Fibroblast of skin of back (primary cell): ENCODE measurements around the gene SSR2. TPM values are rescaled to one million over a fixed set of nuclear protein-coding genes. Genes with fewer than 3 reads are reported as not detected.

Experiments used
- DNase-seq: peaks from one replicate; pipeline ENCODE4 v3.0.0-alpha.2; 2013
- polyA plus RNA-seq, 2 experiments: library from polyadenylated mRNA; unstranded; fragments of 120-200 nt; gene quantifications; one replicate each; pipeline ENCODE4 v1.2.1, GENCODE V29; 2013; ENCODE audit not compliant: insufficient read length in 2 of 2

SSR2 gene
- polyA plus RNA-seq (2013, experiment 1 of 2; ENCODE audit: insufficient read length), result 342 TPM
- polyA plus RNA-seq (2013, experiment 2 of 2; ENCODE audit: insufficient read length), result 274 TPM

DNA sequence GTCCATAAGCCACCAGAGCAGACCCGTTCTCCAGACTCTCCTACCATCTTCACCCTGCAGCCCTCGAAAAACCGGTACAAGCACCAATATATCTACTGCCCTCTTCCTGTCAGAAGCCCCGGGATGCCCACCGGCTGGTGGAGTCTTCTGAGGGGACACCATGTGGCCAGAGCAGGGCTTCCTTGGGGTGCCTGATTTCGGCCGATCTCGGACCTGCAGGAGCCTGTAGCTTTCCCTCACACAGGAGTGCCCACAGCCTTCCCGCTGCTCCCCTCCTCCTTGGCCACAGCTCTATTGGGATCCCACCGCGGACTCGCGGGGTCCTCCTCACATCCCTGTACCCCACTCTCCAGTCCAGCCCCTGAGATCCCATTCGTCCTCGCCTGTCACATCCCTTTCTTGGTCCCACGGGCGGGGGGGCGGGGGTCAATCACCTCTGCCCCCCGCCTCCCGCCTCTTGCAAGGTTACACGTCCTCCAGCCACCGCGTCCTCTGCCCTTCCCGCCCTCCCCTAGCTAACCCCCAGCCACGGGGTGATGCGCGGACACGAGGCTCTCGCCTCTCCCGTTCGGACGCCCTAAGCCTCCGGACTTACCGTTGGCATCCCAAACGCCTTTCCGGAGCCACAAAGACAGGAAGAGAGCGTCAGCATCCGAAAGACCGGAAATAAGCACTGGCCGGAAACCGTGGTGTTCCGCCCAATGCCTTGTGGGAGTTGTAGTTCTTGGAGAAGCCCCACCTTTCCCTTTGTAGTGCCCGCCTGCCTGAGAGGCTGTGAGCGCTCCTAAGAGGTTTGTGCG lies at the start of gene SSR2:
SSR2 (minus strand) TSS at position 659 of the 800 bp plus-strand sequence. CDS start 784 bp downstream, outside the sequence.
- peak; percentile 93 for DNase-seq

DNA sequence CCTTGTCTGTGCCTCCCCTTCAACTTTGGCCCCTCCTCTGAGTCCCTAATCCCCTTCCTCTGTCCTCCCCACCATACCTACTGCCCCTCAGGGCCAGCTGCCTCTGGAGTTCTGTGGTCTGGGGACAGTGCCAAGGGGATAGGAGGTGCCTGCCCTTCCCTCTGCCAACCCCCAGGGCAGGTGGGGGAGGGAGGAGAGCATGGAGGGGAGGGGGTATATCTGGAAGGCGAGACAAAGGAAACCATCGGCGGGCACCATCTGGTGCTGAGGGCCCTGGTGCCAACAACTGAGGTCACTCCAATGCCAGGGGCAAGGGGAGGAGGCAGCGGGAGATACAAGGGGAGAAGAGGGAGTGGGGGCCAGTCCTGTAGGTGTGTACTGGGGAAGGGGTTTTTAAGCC lies 49.8 kb upstream of the SSR2 start:
- DNase-seq, result no peak

DNA sequence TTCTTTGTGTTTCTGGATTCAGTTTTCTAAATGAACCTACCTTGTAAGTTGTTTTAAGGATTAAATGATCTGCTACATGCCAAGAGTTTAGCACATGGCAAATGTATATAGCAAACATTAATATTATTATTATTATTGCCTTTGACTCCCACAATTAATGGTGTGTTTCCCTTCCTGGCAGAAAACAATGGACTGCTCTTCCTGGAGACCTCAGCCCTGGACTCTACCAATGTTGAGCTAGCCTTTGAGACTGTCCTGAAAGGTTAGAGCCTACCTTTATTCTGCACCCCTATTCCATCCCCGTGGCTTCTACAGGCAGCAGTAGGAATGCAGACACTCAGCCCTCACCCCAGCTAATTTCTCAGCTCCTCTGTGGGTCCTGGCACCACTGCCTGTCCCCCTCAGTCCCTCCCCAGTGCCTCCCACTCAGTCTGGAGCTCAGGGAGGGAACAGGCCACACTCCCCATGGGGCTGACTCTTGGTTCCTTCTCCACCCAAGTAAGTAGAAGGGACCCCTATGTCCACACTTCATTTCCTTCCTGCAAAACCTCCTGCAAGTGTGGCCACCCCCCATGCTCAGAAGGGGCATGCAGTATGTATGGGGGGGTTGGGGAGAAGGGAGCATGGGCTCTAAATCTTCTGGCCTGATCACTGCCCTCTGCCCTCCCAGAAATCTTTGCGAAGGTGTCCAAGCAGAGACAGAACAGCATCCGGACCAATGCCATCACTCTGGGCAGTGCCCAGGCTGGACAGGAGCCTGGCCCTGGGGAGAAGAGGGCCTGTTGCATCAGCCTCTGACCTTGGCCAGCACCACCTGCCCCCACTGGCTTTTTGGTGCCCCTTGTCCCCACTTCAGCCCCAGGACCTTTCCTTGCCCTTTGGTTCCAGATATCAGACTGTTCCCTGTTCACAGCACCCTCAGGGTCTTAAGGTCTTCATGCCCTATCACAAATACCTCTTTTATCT lies 49.0 kb upstream of the SSR2 start:
- no peak for DNase-seq

DNA sequence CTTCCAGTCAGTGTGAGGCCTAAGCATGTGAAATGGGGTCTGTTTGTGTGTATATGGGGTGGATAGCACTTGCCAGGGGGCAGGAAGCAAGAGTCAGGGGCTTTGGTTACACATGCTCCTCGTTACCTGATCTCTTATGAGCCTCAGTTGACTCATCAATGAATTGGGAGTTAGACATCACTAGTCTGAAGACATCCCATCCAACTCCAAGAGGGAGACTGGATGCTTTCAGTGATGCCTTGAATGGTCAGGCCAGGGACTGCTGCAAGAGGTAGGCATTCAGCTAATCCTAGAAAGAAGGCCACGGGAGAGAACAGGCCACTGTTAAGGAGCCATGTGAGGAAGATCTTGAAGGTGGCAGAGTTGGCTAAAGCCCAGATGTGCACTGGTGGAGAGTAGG lies 46.5 kb upstream of the SSR2 start:
- no peak for DNase-seq

DNA sequence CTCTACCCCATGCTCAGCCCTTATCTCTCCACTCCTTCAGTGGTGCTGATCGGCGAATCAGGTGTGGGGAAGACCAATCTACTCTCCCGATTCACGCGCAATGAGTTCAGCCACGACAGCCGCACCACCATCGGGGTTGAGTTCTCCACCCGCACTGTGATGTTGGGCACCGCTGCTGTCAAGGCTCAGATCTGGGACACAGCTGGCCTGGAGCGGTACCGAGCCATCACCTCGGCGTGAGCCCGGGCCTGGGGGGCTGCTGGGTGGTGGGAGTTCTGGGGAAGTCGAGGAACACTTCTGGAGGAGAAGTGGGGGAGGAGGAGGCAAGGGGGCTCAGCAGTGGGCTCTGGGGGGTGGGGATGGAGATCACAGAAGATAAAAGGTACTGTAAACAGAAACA lies 45.1 kb upstream of the SSR2 start:
- DNase-seq, result no peak

DNA sequence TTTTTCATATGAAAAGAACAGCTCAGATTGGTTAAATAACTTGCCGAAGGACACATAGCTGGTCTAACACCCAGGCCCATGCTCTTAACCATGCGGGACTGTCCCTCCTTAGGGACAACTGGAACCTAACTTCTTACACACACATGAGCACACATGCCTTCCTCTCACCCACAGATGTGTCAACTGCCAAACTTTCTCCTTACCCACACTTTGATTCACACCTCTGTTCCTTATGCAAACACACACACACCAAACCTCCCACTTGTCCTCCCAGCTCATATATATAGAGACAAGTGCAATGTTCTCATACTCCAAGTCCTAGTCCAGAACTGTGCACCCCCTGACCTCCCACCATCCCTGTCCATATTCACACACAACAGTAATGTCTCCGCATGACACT lies 44.5 kb upstream of the SSR2 start:
- no peak for DNase-seq

DNA sequence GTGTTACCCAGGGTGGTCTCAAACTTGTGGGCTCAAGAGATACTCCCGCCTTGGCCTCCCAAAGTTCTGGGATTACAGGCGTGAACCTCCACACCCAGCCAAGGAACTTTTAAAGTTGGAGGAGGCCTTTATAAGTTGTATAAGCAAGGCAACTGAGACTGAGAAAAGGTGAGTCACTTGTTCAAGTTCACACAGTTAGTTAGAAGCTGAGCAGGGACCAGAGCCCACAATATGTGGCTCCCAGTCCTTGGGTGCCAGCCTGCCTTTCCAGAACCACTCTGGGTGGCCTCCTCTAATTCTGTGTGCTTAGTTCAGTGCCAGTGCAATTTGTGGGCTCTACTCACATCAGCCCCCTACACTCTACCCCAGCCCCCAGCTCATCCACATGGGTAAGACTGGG lies 43.9 kb upstream of the SSR2 start:
- no peak for DNase-seq

DNA sequence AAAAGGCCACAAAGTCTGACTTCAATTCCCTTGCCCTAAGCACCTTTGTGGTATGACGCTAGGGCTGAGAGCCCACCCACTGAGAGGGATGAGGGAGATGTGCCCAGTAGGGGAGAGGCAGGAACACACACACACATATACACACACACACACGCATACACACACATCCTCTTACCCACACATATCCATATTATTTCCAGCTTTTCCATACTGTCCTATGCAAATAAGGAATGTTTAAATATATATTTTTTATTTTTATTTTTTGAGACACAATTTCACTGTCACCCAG lies 43.2 kb upstream of the SSR2 start:
- no peak for DNase-seq

DNA sequence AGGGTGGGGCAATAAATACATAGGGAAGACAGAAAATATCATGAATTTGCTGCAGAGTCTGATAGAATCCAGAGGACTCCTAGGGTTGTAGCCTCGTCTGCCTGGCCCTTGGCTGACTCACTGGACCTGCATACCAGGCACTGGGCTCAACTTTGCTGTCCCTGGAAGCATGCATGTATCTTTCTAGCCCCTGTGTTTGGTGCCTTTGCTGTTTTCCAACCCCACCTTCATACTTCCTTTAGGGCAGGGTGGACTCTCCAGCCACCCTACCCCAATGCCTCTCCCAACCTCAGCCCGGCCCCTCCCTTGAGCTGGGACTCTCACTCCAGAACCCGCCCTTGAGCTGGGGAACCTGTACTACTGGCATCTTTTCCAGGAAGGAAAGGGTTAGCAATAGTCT lies 41.4 kb upstream of the SSR2 start:
- DNase-seq, result peak; percentile 34

DNA sequence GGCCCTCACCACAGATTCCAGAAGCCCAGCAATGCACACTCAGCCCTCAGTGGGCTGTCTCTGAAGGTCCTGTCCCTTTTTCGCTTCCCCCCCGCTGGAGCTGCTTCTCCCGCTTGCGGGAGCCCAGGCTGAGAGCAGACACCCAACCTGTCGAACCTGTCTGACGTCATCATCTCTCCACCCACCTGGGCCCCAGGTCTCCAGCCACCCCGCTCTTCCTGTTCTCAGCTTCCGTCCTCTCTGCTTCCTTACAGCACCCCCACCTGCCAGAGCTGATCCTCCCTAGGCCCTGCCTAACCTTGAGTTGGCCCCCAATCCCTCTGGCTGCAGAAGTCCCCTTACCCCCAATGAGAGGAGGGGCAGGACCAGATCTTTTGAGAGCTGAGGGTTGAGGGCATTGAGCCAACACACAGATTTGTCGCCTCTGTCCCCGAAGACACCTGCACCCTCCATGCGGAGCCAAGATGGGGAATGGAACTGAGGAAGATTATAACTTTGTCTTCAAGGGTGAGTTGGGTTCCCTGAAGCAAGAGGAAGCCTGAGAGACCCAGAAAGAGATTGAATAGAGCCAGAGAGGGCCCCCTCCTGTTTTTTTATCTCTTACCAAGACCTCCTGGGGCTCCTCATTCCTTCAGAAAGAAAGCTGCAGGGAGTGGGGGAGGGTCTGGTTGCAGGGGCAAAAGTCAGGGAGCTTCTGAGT lies 40.3 kb upstream of the SSR2 start, which contains the start of gene RAB25:
RAB25 (plus strand) TSS at position 224 of the 700 bp plus-strand sequence; CDS start at position 465, 241 bp downstream.
- no peak for DNase-seq

DNA sequence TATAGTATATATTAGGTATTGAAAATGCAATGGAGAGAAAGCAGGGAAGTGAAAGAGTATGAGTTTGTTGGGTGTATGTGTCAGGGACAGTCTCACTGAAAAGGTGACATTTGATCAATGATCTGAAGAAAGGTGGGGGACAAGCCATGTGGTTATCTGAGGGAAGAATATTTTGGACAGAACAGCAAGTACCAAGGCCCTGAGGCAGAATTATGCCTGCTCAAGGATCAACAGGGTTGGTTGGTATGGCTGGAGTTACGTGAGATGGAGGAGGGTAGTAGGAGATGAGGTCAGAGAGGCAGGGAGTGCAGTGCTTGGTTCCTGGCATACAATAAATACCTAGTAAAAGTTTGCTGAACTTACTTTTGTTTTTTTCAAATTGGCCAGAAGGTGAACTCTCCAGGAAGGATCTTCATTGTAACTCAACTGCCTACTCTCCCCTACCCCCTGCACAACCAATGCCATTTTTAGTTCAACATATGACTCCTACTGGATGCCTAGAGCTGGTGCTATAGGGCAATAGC lies 35.6 kb upstream of the SSR2 start:
- no peak for DNase-seq

DNA sequence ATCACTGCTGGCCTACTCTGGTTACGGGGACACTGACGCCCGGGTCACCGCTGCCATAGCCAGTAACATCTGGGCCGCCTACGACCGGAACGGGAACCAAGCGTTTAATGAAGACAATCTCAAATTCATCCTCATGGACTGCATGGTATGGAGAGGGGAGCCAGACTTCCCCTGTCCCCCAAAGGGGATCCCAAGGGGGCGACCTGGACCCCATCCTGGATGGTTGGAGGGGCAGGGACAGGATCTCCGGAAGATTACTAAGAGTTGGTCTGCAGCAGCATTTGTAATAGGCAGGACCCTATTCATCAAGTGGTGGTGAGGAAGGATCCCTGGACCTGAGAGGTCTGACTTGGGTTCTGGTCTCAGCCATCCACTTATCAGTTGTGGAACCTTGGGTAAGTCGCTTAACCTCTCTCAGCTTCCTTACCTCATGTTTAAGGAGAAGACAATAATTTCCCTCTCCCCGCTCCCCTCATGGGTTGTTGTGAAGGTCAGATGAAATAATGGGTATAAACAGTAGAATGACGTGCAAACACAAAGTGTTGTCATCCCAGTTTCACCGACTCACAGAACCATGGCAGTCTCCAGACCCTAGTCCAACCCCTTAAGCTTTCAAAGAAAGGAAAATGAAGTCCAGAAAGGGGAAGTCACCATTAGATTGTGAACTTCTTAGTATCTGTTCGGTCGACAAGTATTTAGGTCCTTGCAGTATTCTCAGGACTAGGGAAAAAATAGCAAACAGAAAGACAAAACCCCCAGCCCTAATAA lies 34.7 kb upstream of the SSR2 start:
- DNase-seq, result no peak

DNA sequence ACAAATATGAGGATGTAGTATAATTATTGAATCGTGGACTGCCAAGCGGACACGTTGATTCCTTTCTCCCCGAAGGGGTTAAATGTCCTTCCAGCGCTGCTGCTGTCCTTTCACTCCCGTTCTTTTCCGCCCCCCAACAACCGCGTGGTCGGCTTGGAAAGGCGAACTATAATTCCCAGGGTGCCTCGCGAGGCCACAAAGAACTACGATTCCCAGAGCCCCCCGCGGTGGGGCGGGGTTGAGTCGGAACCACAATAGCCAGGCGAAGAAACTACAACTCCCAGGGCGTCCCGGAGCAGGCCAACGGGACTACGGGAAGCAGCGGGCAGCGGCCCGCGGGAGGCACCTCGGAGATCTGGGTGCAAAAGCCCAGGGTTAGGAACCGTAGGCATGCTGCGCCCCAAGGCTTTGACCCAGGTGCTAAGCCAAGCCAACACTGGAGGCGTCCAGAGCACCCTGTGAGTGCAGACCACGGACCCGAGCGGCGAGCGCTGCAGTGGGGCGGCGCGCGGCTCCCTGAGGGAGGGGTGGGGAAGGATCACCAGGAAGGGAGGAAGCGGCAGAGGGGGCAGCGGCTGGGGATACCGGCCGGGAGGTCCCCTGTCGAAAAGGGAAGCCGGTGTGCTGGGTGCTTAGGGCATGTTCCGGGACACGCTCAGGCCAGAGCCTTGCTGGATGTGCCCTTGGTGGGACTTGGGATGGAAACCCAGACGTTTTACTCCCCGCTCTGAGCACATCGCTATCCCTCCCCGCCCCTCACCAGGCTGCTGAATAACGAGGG lies 33.9 kb upstream of the SSR2 start, which contains the start of gene LAMTOR2:
LAMTOR2 (plus strand) TSS at position 283 of the 781 bp plus-strand sequence; CDS start at position 391, 108 bp downstream.
- peak; percentile 98 for DNase-seq

DNA sequence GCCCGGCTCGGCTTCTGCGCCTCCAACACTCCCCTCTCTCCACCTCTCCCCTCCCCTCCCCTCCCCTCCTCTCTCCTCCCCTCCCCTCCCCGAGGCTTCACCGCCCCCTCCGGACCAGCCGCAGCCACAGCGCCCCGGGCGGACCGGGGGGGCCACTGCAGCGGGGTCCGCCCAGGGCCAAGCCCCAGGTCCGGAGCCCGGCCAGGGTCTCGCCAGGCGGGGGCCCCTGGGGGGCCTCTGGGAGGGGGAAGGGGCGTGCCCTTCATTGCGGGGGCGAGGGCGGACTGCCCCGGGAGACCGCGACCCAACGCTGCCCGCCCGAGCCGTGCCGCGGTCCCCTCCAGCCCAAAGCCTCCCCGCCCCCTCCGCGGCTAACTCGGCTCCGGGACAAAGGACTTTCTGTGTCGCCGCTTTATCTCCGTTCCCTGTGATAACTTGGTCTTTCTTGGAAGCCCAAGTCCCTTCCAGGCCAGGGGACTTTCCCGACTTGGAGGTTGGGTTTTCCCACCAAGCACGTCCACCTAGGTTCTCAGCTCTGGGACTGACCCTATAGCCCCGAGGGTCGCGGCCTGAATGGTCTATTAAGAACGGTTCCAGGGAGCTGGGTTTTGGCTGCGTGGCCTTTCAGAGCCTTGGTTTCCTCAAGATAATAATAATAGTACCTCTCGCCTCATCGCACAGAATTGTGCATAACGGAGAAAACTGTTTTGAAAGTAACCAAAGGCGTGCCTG lies 33.2 kb upstream of the SSR2 start, which contains the start of gene UBQLN4:
UBQLN4 (minus strand) TSS at position 31 of the 732 bp plus-strand sequence. CDS start 97 bp downstream, outside the sequence.
- DNase-seq, result peak; percentile 88

DNA sequence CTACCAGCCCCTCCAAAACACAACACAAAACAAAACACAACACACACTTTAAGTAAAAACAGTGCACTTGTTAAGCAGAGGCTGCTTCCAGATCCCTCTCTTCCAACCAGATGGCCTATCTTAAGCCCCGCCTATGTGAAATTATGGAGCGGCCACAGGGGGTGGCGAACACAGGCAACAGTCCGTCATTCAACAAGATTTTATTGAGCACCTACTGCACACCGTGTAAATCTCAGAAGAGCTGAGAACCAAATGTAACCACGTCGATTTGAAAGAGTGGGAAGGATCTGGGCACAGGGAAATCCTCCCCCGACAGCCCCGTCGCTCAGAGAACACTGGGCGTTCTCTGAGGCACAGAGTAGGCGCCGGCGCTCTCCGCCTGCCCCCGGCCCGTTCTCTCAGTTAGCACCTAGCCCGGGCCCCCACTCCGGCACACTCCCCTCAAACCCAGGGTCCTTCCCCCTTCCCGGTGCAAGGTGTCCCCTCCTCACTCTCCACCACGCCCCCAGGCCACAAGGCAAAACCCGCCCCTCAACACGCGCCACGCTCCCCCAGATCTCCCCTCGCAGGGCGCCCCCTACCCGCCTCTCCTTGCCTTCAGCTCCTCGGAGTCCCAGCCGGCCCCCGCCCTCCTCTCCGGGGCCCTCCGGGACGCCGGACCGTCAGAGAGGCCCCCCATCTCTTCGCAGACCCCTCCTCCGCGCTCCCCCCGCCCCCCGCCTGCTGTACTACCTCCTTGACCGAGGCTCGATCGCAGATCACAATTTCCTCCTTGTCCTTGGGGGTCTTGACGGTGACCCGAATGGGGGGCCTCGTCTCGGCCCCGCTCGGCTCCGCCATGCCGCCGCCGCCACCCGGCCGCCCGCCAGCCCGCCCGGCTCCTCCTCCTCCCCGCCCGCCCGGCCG lies 32.4 kb upstream of the SSR2 start:
- DNase-seq, result peak; percentile 72

DNA sequence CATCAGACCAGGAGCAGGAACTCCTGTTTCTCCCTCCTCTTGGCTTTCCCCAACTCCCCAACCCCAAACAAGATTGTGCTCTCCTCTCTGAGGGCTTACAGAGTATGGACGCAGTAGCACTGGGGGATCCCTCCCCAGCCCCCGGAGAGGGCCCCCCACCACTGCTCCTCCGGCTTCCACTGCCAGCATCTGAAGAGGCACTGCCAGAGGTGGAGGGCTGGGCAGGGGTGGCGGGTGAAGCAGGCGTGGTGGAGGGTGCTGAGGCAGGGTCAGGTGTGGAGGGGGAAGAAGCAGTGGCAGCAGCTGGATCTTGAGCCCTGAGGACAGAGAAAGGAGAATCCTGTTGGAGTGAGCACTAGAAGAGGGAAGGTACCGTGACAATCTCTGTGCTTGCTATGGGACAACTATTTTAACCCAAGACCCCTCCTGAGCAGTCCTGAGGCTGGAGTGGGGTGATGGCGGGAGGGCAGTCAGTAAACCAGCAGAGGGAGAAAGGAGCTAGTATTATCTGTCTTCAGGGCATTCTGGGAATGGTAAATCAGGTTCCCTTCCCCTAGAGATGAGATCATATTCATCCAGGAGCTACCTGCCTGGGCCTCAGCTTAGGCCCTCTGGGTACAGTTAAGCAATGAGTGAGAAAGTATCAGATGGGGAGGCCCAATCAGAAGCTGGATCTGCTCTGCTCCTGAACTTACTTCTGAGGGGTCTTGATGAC lies 30.4 kb upstream of the SSR2 start:
- no peak for DNase-seq

DNA sequence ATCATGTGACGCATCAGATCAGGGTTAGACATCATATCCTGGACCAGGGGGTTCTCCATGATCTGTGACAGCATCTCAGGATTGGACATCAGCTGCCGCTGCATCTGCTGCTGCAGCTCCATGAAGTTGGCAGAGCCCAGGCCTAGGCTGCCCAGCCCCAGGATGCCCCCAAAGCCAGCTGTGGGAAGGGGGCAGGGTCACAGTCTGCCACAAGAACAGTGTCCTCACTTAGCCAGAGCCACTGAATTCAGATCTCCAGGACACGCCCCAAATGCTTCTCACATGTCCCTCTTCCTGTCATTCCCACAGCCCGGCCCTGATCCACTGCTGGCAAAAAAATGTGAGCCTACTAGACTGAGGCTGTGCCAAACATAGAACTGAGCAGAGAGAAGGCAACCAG lies 29.6 kb upstream of the SSR2 start:
- peak; percentile 37 for DNase-seq

DNA sequence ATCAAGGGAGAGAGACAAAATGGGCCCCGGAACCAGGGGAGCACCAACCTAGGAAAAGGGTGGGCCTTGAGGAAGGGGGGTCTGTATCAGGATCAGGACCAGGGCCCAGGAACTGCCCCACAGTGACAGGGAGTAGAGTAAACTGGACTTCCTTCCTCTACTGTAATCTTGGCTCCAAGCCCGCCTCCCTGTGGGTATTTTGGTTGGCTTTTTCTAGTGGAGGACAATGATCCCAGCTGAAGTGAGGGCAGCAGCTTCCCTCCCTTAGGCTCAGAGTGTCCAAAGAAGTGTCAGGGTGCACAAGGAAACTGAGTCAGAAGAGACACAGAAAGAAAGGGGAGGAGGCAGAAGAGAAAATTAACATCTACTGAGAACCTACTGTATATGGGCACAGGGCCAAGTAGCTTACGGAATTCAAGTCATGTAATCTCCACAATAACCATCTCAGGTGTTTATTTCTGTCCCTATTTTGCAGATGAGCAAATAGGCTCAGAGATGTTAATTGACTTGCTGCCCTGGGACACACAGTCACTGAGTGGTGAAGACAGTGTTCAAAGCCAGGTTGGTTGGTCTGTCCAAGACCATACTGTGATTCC lies 28.0 kb upstream of the SSR2 start:
- DNase-seq, result no peak
